HEK293T (cell line): Measurements from ENCODE around the gene HOXA7.

ENCODE experiments used
- HDGF ChIP-seq: fragments of 450-650 bp; IDR thresholded peaks from 2 replicates; pipeline ENCODE4 v1.6.1; 2017; ENCODE audit warnings: antibody characterized with exemption, borderline replicate concordance
- SP1 ChIP-seq: fragments of 450-650 bp; IDR thresholded peaks from 2 replicates; pipeline ENCODE4 v1.6.1; 2017
- SUZ12 ChIP-seq: fragments of 450-650 bp; IDR thresholded peaks from 2 replicates; pipeline ENCODE4 v1.6.1; 2016; ENCODE audit warnings: mild to moderate bottlenecking

- TF ChIP-seq SP1 (no peak), SUZ12 (no peak), HDGF (no peak)
Observed at GRCh38 chr7:27172823-27173510, 16.5 kb upstream of the HOXA7 start.
